GM12878 (cell line): Measurements from ENCODE around the gene IL6R. TPM values are rescaled to one million over a fixed set of nuclear protein-coding genes. Genes with fewer than 3 reads are reported as not detected.

Experiments used
- ATAC-seq: fragments of 200-7000 bp; cut with Tn5 transposase; 3 replicates; pipeline ENCODE4 v1.9.1; 2020; ENCODE audit warnings: mild to moderate bottlenecking, moderate library complexity
- BruUV-seq: library from RNA; stranded (reverse); fragments of 400-500 nt; replicated peaks from 2 replicates; lab custom pipeline; 2021; lab: Mats Ljungman, UMichigan
- CTCF ChIA-PET: fragments of 300-600 bp; sonication (Branson Sonifier 250); formaldehyde crosslinking; extraction: SDS; loops from one replicate; lab custom pipeline; 2021; ENCODE audit warnings: inconsistent platforms; lab: Yijun Ruan, JAX
- POLR2A ChIA-PET: fragments of 350-600 bp; formaldehyde crosslinking; extraction: SDS; loops from one replicate; lab custom pipeline; 2021; ENCODE audit warnings: inconsistent platforms; lab: Charles Lee
- RAD21 ChIA-PET: fragments of 300-600 bp; sonication (Branson Sonifier 250); formaldehyde crosslinking; loops from one replicate; lab custom pipeline; 2023; ENCODE audit warnings: antibody characterized with exemption; ENCODE audit not compliant: unreplicated experiment; lab: Charles Lee
- SMC1A ChIA-PET: fragments of 300-600 bp; sonication (Branson Sonifier 250); formaldehyde crosslinking; loops from one replicate; lab custom pipeline; 2023; ENCODE audit not compliant: unreplicated experiment, uncharacterized antibody; lab: Charles Lee
- DNase-seq: peaks from one replicate; pipeline ENCODE4 v3.0.0-alpha.2; 2011; ENCODE audit warnings: low read depth, low spot score
- FAIRE-seq: peaks from 3 replicates; lab custom pipeline; 2011; peaks lifted over from hg19 to GRCh38; lab: Jason Lieb, UNC
- H2AFZ ChIP-seq: 2 replicates; pipeline ENCODE4 v1.6.0; 2011; ENCODE audit warnings: low read depth, low read length, control low read depth; ENCODE audit not compliant: control insufficient read depth
- H3K27ac ChIP-seq: 2 replicates; pipeline ENCODE4 v1.5.1; 2011; ENCODE audit warnings: control low read depth; ENCODE audit not compliant: control insufficient read depth, insufficient read depth
- H3K27me3 ChIP-seq, 2 experiments: replicated peaks in 1 of 2; 2 replicates each; pipeline versions ENCODE4 v1.6.0 to v1.6.1; 2011; ENCODE audit warnings: low read length in 1 of 2; ENCODE audit not compliant: control insufficient read depth in 2 of 2, insufficient read depth in 2 of 2
- H3K36me3 ChIP-seq, 2 experiments: 2 replicates each; pipeline ENCODE4 v1.5.1; 2011; ENCODE audit warnings: low read length in 1 of 2; ENCODE audit not compliant: control insufficient read depth in 2 of 2, insufficient read depth in 2 of 2
- H3K4me1 ChIP-seq: 2 replicates; pipeline ENCODE4 v1.6.1; 2011; ENCODE audit warnings: mild to moderate bottlenecking, low read length, moderate library complexity, mixed read lengths; ENCODE audit not compliant: control insufficient read depth, insufficient read depth
- H3K4me2 ChIP-seq: 2 replicates; pipeline ENCODE4 v1.6.0; 2011; ENCODE audit warnings: control low read depth; ENCODE audit not compliant: control insufficient read depth, insufficient read depth
- H3K4me3 ChIP-seq: fragments of 200-600 bp; sonication (generic); 2 replicates; pipeline ENCODE4 v1.5.1; 2016
- H3K79me2 ChIP-seq: 2 replicates; pipeline ENCODE4 v1.6.0; 2011; ENCODE audit warnings: low read length; ENCODE audit not compliant: control insufficient read depth, insufficient read depth
- H3K9ac ChIP-seq: 2 replicates; pipeline ENCODE4 v1.8.0; 2011; ENCODE audit warnings: low read length, control low read depth, mixed read lengths; ENCODE audit not compliant: control insufficient read depth, insufficient read depth
- H3K9me3 ChIP-seq: replicated peaks from 3 replicates; pipeline ENCODE4 v1.5.1; 2011; ENCODE audit warnings: mild to moderate bottlenecking, low read length; ENCODE audit not compliant: control insufficient read depth, insufficient read depth
- H4K20me1 ChIP-seq: 2 replicates; pipeline ENCODE4 v1.6.0; 2011; ENCODE audit not compliant: control insufficient read depth, insufficient read depth
- BRCA1 ChIP-seq: IDR thresholded peaks from 2 replicates; pipeline ENCODE4 v1.6.1; 2011; ENCODE audit warnings: low read depth, low read length, improper control_type of control experiment
- CHD1 ChIP-seq: IDR thresholded peaks from 2 replicates; pipeline ENCODE4 v1.6.1; 2012; ENCODE audit warnings: low read depth, low read length, improper control_type of control experiment
- HDAC2 ChIP-seq: fragments of 200-600 bp; sonication (generic); IDR thresholded peaks from 2 replicates; pipeline ENCODE4 v1.6.1; 2017
- IKZF2 ChIP-seq, 2 experiments: fragments of 450-650 bp; IDR thresholded peaks; 2 replicates each; pipeline ENCODE4 v1.6.1; 2017; ENCODE audit warnings: mild to moderate bottlenecking in 2 of 2, moderate library complexity in 2 of 2
- KLF5 ChIP-seq: fragments of 450-650 bp; IDR thresholded peaks from 2 replicates; pipeline ENCODE4 v1.6.1; 2014; ENCODE audit warnings: mild to moderate bottlenecking; ENCODE audit not compliant: partially characterized antibody
- MYC ChIP-seq: IDR thresholded peaks from 2 replicates; pipeline ENCODE4 v1.6.1; 2011; ENCODE audit warnings: mild to moderate bottlenecking, low read length, moderate library complexity, inconsistent platforms; ENCODE audit not compliant: insufficient read depth, insufficient replicate concordance, insufficient read length, severe bottlenecking
- PAX8 ChIP-seq: fragments of 450-650 bp; IDR thresholded peaks from 2 replicates; pipeline ENCODE4 v1.6.1; 2017; ENCODE audit warnings: mild to moderate bottlenecking, moderate library complexity
- RB1 ChIP-seq: fragments of 450-650 bp; formaldehyde crosslinking; IDR thresholded peaks from 2 replicates; pipeline ENCODE4 v1.6.1; 2017; ENCODE audit warnings: mild to moderate bottlenecking, borderline replicate concordance
- RCOR1 ChIP-seq: conservative IDR thresholded peaks from 2 replicates; pipeline ENCODE4 v1.6.1; 2012; ENCODE audit warnings: low read depth, low read length, improper control_type of control experiment
- RUNX3 ChIP-seq: IDR thresholded peaks from 2 replicates; pipeline ENCODE4 v1.6.1; 2012; ENCODE audit warnings: low read length, inconsistent platforms
- SMC3 ChIP-seq: IDR thresholded peaks from 2 replicates; pipeline ENCODE4 v1.6.1; 2011; ENCODE audit warnings: low read length, improper control_type of control experiment, borderline replicate concordance
- STAT3 ChIP-seq: IDR thresholded peaks from 2 replicates; pipeline ENCODE4 v1.6.1; 2011; ENCODE audit warnings: low read depth, low read length, improper control_type of control experiment
- SUPT20H ChIP-seq: IDR thresholded peaks from 2 replicates; pipeline ENCODE4 v1.6.1; 2011; ENCODE audit warnings: low read depth, mild to moderate bottlenecking, low read length, moderate library complexity, borderline replicate concordance; ENCODE audit not compliant: control insufficient read depth
- YY1 ChIP-seq: IDR thresholded peaks from 2 replicates; pipeline ENCODE4 v1.6.1; 2011; ENCODE audit warnings: low read depth, mild to moderate bottlenecking, low read length
- WGBS: methylation state at CpG from one replicate; pipeline ENCODE4 v1.1.6; 2016; ENCODE audit warnings: low lambda C conversion rate; ENCODE audit not compliant: insufficient replicate concordance, insufficient coverage; ENCODE audit errors: missing lambda C conversion rate; 5-methylcytosine and 5-hydroxymethylcytosine counted together
- in situ Hi-C: fragments of 300-500 bp; cut with MboI; formaldehyde crosslinking; loops from 9 replicates; pipeline ENCODE4 v1.14.3; 2018; ENCODE audit warnings: mixed read lengths
- intact Hi-C: fragments of 100-400 bp; cut with micrococcal nuclease; formaldehyde crosslinking; loops from one replicate; pipeline ENCODE4 v1.14.2; 2022; ENCODE audit not compliant: unreplicated experiment
- polyA plus RNA-seq, 11 experiments: library from polyadenylated mRNA; depleted of rRNA in 4 of 11; unstranded in 6 of 11; stranded (reverse) in 5 of 11; fragments of >200 nt; fragmentation: Nextera tagmentation in 4 of 11; fragmentation: Illumina TruSeq in 1 of 11; extraction: Ambion mirVana in 4 of 11; extraction: Trizol in 1 of 11; gene quantifications; 1 replicate in 1 of 11; 2 replicates in 10 of 11; pipeline versions ENCODE4 v1.2.1 to v1.2.3, GENCODE V29; 2011 to 2016; ENCODE audit warnings: inconsistent platforms in 2 of 11, missing spikeins in 2 of 11, low read depth in 1 of 11
- total RNA-seq, 4 experiments: library from RNA; depleted of rRNA in 3 of 4; stranded (reverse); fragments of >200 nt in 3 of 4; fragmentation: Illumina TruSeq in 1 of 4; extraction: Trizol in 1 of 4; gene quantifications; 2 replicates each; pipeline versions ENCODE4 v1.2.1 to v1.2.3, GENCODE V29; 2013 to 2021
- TF ChIP-seq, protein P1 (sequence below): IDR thresholded peaks from 2 replicates; pipeline ENCODE4 v1.6.1; 2011; ENCODE audit warnings: borderline replicate concordance, low read depth, mild to moderate bottlenecking, moderate library complexity, low read length; ENCODE audit not compliant: insufficient read depth, poor library complexity, severe bottlenecking
- TF ChIP-seq, protein P2 (sequence below): fragments of 450-650 bp; formaldehyde crosslinking; IDR thresholded peaks from 2 replicates; pipeline ENCODE4 v1.4.0; 2020; ENCODE audit warnings: mild to moderate bottlenecking, moderate library complexity
- TF ChIP-seq, protein P3 (sequence below): IDR thresholded peaks from 2 replicates; pipeline ENCODE4 v1.6.1; 2012; ENCODE audit warnings: low read depth, low read length, improper control_type of control experiment

Gene IL6R
- total and polyA plus RNA-seq, 10 of the 15 experiments (the other 5 are each of a cell fraction or from before 2014, with no cell fraction given): 1.9 to 43.4 (median 17.5) TPM

DNA sequence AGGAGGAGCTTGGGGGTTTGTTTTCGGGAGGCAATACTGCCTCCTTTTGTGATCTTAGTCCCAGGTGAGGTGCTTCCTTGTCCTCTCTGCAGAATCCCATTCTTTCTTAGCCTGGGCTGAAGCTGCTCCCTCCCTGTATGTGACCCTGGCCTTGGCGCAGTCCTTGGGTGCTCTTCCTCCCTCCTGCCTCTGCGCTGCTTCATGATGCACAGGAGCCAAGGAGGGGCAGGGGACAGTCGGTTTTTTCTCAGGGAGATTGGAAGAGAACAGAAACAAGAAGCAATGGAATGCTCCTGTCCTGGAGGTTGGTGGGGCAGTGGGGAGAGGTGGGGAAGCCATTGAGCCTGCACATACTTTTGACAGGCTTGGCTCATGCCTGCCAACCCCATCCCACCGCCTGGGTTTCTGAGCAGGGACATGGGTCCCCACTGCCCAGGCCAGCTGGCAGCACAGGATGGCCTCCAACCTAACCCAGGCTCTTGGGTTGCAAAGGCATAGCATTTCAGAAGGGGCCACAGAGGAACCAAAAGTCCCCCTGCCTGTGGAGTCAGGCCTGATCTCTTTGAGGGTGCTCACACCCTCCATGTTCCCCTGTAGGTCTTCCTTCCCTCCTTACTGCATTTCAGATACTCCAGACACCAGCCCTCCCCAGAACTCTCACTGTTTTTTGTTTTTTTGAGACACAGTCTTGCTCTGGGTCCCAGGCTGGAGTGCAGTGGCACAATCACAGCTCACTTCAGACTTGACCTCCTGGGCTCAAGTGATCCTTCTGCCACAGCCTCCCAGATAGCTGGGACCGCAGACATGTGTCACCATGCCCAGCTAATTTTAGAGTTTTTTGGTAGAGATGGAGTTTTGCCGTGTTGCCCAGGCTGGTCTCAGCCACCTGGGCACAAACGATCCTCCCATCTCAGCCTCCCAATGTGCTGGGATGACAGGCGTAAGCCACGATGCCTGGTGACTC, 16.1 kb downstream of the IL6R start:
- ChIA-PET SMC1A (interaction anchor here (1.3 to 7.9 kb wide), 6 partner anchors 9 to 45 kb away, joined by 5 to 55 read pairs (median 16); partner anchors contain the start of gene IL6R), CTCF (interaction anchor here (0.7 to 1.4 kb wide), 3 partner anchors 9 to 1143 kb away, joined by 3 to 4 read pairs (median 3); no protein-coding TSS in a partner anchor), POLR2A (interaction anchor here (1.4 to 1.9 kb wide), 3 partner anchors 14 to 18 kb away, joined by 4 to 12 read pairs (median 7); no protein-coding TSS in a partner anchor), RAD21 (interaction anchor here (1.1 to 5.6 kb wide), 4 partner anchors 13 to 125 kb away, joined by 3 to 52 read pairs (median 4); no protein-coding TSS in a partner anchor)
- no peak overlapping the region for H2AFZ ChIP-seq
- H4K20me1 ChIP-seq: no peaks in the 10 kb centered on the region
- H3K9ac ChIP-seq: no peak overlapping the region
- ATAC-seq (no peak), FAIRE-seq (no peak), DNase-seq (no peak)
- BruUV-seq: no TSS peak
- no peak overlapping the region for H3K4me2 ChIP-seq
- intact Hi-C loops: no loop called here
- no peaks in the 10 kb centered on the region for H3K27me3 ChIP-seq
- 82% methylated on average over 10 of the region's 10 CpGs for WGBS
- peaks cover 26% of the 10 kb centered on the region for H3K4me1 ChIP-seq
- no peaks in the 10 kb centered on the region for H3K9me3 ChIP-seq
- H3K36me3 ChIP-seq: no peaks in the 10 kb centered on the region
- in situ Hi-C loops: no loop called here
- H3K27ac ChIP-seq: no peak overlapping the region
- no peak overlapping the region for H3K4me3 ChIP-seq
- H3K79me2 ChIP-seq: no peaks in the 10 kb centered on the region; the same call in 1 of the 2 replicates
- TF ChIP-seq RUNX3 (no peak), HDAC2 (no peak), SMC3 (no peak), SUPT20H (no peak), RCOR1 (no peak), PAX8 (no peak), BRCA1 (no peak), STAT3 (no peak), CHD1 (no peak), IKZF2 (IDR thresholded peaks at IDR 0.05) (no peak), YY1 (no peak), RB1 (no peak), KLF5 (no peak), MYC (no peak)
- TF ChIP-seq, protein P1, sequence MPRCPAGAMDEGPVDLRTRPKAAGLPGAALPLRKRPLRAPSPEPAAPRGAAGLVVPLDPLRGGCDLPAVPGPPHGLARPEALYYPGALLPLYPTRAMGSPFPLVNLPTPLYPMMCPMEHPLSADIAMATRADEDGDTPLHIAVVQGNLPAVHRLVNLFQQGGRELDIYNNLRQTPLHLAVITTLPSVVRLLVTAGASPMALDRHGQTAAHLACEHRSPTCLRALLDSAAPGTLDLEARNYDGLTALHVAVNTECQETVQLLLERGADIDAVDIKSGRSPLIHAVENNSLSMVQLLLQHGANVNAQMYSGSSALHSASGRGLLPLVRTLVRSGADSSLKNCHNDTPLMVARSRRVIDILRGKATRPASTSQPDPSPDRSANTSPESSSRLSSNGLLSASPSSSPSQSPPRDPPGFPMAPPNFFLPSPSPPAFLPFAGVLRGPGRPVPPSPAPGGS: no peak
- TF ChIP-seq, protein P2, sequence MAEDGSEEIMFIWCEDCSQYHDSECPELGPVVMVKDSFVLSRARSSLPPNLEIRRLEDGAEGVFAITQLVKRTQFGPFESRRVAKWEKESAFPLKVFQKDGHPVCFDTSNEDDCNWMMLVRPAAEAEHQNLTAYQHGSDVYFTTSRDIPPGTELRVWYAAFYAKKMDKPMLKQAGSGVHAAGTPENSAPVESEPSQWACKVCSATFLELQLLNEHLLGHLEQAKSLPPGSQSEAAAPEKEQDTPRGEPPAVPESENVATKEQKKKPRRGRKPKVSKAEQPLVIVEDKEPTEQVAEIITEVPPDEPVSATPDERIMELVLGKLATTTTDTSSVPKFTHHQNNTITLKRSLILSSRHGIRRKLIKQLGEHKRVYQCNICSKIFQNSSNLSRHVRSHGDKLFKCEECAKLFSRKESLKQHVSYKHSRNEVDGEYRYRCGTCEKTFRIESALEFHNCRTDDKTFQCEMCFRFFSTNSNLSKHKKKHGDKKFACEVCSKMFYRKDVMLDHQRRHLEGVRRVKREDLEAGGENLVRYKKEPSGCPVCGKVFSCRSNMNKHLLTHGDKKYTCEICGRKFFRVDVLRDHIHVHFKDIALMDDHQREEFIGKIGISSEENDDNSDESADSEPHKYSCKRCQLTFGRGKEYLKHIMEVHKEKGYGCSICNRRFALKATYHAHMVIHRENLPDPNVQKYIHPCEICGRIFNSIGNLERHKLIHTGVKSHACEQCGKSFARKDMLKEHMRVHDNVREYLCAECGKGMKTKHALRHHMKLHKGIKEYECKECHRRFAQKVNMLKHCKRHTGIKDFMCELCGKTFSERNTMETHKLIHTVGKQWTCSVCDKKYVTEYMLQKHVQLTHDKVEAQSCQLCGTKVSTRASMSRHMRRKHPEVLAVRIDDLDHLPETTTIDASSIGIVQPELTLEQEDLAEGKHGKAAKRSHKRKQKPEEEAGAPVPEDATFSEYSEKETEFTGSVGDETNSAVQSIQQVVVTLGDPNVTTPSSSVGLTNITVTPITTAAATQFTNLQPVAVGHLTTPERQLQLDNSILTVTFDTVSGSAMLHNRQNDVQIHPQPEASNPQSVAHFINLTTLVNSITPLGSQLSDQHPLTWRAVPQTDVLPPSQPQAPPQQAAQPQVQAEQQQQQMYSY: no peak
- TF ChIP-seq, protein P3, sequence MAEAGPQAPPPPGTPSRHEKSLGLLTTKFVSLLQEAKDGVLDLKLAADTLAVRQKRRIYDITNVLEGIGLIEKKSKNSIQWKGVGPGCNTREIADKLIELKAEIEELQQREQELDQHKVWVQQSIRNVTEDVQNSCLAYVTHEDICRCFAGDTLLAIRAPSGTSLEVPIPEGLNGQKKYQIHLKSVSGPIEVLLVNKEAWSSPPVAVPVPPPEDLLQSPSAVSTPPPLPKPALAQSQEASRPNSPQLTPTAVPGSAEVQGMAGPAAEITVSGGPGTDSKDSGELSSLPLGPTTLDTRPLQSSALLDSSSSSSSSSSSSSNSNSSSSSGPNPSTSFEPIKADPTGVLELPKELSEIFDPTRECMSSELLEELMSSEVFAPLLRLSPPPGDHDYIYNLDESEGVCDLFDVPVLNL: no peak
